NT2/D1 (cell line): ENCODE data around the gene DDX28.
"Not testable (repeated sequence)": the region's sequence is repeated elsewhere in the genome, so short reads cannot be mapped to it uniquely, and the experiment has no call there.

Experiments
- SUZ12 ChIP-seq: IDR thresholded peaks from 2 replicates; pipeline ENCODE4 v1.6.1; 2011; ENCODE audit not compliant: insufficient read length, insufficient read depth; ENCODE audit errors: extremely low read depth
- YY1 ChIP-seq: IDR thresholded peaks from 2 replicates; pipeline ENCODE4 v1.6.1; 2011; ENCODE audit not compliant: insufficient read length, insufficient read depth
- ZNF274 ChIP-seq: IDR thresholded peaks from 2 replicates; pipeline ENCODE4 v1.6.1; 2011; ENCODE audit warnings: mild to moderate bottlenecking, low read depth, low read length

DNA sequence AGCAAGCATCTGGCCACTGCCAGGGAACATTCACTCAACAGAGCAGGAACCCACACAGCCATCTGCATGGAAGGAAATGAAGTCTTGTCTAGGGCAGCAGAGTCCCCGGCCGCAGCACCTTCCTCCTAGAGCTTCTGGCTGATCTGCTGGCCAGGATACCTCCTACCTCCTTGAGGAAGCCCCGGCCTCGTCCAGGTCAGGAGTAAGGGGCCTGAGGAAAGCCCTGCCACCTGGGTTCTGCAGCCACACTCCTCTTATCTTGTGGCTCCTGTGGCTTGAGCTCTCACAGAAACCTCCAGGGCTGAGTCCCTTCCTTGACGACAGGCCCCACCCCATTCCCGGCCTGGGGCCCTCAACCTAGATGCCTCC, 29.0 kb downstream of the DDX28 start:
- not testable (repeated sequence) for TF ChIP-seq YY1, ZNF274, SUZ12
